Left ventricle myocardium inferior (tissue), 1 donor: Measurements from ENCODE around the gene CSTPP1. TPM values are rescaled to one million over a fixed set of nuclear protein-coding genes. Genes with fewer than 3 reads are reported as not detected.
"Not testable (repeated sequence)": the region's sequence is repeated elsewhere in the genome, so short reads cannot be mapped to it uniquely, and the experiment has no call there.

Experiments
- DNase-seq: peaks from one replicate; pipeline ENCODE4 v3.0.0-alpha.2; 2020
- H3K27ac ChIP-seq: fragments of 200-600 bp; replicated peaks from 2 replicates; pipeline ENCODE4 v1.8.0; 2021
- H3K27me3 ChIP-seq: fragments of 200-600 bp; 2 replicates; pipeline ENCODE4 v1.8.0; 2021; ENCODE audit warnings: low read depth
- H3K36me3 ChIP-seq: fragments of 200-600 bp; 2 replicates; pipeline ENCODE4 v1.8.0; 2021
- H3K4me1 ChIP-seq: fragments of 200-600 bp; 2 replicates; pipeline ENCODE4 v1.8.0; 2021
- H3K4me3 ChIP-seq: fragments of 200-600 bp; 2 replicates; pipeline ENCODE4 v1.8.0; 2021; ENCODE audit warnings: mild to moderate bottlenecking, moderate library complexity
- H3K9me3 ChIP-seq: fragments of 200-600 bp; replicated peaks from 2 replicates; pipeline ENCODE4 v1.8.0; 2021
- CTCF ChIP-seq: fragments of 200-600 bp; IDR thresholded peaks from 2 replicates; pipeline ENCODE4 v1.8.0; 2021; ENCODE audit warnings: antibody characterized with exemption, mild to moderate bottlenecking, borderline replicate concordance
- intact Hi-C: fragments of 100-400 bp; cut with micrococcal nuclease; formaldehyde crosslinking; loops from one replicate; pipeline ENCODE4 v1.11.0; 2022
- total RNA-seq: library from RNA; stranded (reverse); fragmentation: NEBNext Ultra II Directional; extraction: Animal tissue kit (Norgen Biotek cat#: 25700); gene quantifications from one replicate; pipeline ENCODE4 v1.2.1, GENCODE V29; 2021
- donor health status: DM: no; HTN: yes; CAD: no; lungs with severe emphysema.

CSTPP1 gene
- total RNA-seq, 1 donor from 2014 or later, result 12.9 TPM

GRCh38 chr11:47108214-47108613 lies 171.7 kb downstream of the CSTPP1 start:
- no peak for DNase-seq
- no peak for TF ChIP-seq CTCF
- Histone ChIP-seq H3K27me3 (no peaks in the 10 kb centered on the region), H3K9me3 (no peaks in the 10 kb centered on the region), H3K36me3 (no peaks in the 10 kb centered on the region), H3K27ac (no peak overlapping the region), H3K4me3 (no peak overlapping the region), H3K4me1 (peaks cover 7% of the 10 kb centered on the region)
- intact Hi-C loops, result no loop called here

- Histone ChIP-seq H3K4me3 (no peak overlapping the region), H3K36me3 (no peaks in the 10 kb centered on the region), H3K9me3 (peaks cover 4% of the 10 kb centered on the region), H3K4me1 (peaks cover 4% of the 10 kb centered on the region), H3K27ac (no peak overlapping the region), H3K27me3 (no peaks in the 10 kb centered on the region)
- TF ChIP-seq CTCF, result no peak
- intact Hi-C loops, result no loop called here
- no peak for DNase-seq
Measured at GRCh38 chr11:47109051-47109726, 172.6 kb downstream of the CSTPP1 start.

- Histone ChIP-seq H3K27ac (no peak overlapping the region), H3K27me3 (no peaks in the 10 kb centered on the region), H3K4me1 (peaks cover 4% of the 10 kb centered on the region), H3K36me3 (no peaks in the 10 kb centered on the region), H3K4me3 (no peak overlapping the region), H3K9me3 (peaks cover 4% of the 10 kb centered on the region)
- TF ChIP-seq CTCF, result no peak
- intact Hi-C loops, result no loop called here
- no peak for DNase-seq
Measured at GRCh38 chr11:47109727-47110246, 173.2 kb downstream of the CSTPP1 start.

- intact Hi-C loops, result no loop called here
- Histone ChIP-seq H3K27ac (no peak overlapping the region), H3K4me3 (no peak overlapping the region), H3K27me3 (no peaks in the 10 kb centered on the region), H3K9me3 (peaks cover 4% of the 10 kb centered on the region), H3K36me3 (no peaks in the 10 kb centered on the region), H3K4me1 (peaks cover 4% of the 10 kb centered on the region)
- TF ChIP-seq CTCF, result no peak
- DNase-seq, result no peak
Measured at GRCh38 chr11:47111318-47111804, 174.8 kb downstream of the CSTPP1 start.

GRCh38 chr11:47112941-47113340 lies 176.4 kb downstream of the CSTPP1 start:
- H3K9me3 ChIP-seq, DNase-seq, H3K4me3 ChIP-seq, H3K36me3 ChIP-seq, intact Hi-C loops, H3K27me3 ChIP-seq, H3K27ac ChIP-seq, H3K4me1 ChIP-seq: not testable (repeated sequence)

- H3K9me3 ChIP-seq, intact Hi-C loops, H3K4me3 ChIP-seq, H3K27me3 ChIP-seq, DNase-seq, H3K27ac ChIP-seq, H3K4me1 ChIP-seq, H3K36me3 ChIP-seq: not testable (repeated sequence)
Measured at GRCh38 chr11:47118958-47119688, 182.6 kb downstream of the CSTPP1 start.
